ENCODE results near the gene AFF3. TPM values are rescaled to one million over a fixed set of nuclear protein-coding genes. Genes with fewer than 3 reads are reported as not detected.

AFF3 gene
- total and polyA plus RNA-seq, 4 experiments from 2014 or later = 0.63 to 4.6 (median 3.6) TPM

DNA sequence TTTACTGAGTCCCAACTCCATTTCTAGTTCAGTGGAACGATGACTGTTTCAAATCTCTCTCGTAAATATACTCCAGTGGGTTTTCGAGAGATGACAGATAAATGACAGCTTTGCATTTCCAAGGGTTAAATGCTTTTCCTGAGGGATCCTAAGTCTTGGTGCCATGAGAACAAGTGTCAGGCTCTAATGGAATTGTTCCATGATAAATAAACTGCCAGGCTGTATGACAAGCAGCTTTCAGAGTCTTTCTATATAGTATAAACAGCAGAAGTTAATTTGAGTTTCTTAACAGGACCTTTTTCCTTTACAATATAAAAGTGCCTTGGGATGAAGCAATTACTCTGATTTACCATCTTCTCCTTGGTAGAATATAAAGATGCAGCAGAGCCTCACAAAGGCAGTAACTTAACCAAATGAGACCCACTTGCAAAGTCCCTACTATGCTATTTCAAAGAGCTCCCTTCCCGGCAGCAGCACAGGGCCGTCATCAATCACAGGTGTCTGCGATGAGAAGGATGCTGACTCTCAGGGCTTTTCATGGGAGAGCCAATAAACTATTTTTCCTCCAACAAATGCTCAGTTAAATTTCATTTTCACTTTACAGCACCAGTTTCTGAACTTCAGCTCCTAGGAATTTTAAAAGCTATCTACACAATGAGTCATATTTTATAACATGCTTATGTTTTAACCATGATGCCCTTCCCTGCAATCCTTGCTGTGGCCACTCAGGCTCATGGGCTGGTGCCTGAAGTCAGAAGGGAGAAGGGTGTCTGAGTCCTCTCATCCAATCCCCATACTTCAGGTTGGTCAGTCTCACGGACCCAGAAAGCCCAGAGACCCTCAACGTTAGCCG, 123.8 kb downstream of the AFF3 start:
- POLR2A ChIA-PET (ENCODE audit: partially characterized antibody) = no interaction called here
- H3K36me3 Mint-ChIP-seq = no peaks in the 10 kb centered on the region
- DNase-seq = no peak
- H3K9me3 Mint-ChIP-seq = no peaks in the 10 kb centered on the region
- Histone ChIP-seq H3K27me3 (ENCODE audit: insufficient read depth, low read length) (no peaks in the 10 kb centered on the region), H3K4me1 (ENCODE audit: insufficient read depth, low read length) (no peaks in the 10 kb centered on the region), H3K9me3 (ENCODE audit: control insufficient read depth in 1 of 2, low read length in 2 of 2) (no peaks in the 10 kb centered on the region), H3K36me3 (ENCODE audit: insufficient read depth, low read length) (no peaks in the 10 kb centered on the region), H3K4me3 (ENCODE audit: low read length in 2 of 2) (no peak overlapping the region), H3K27ac (ENCODE audit: low read depth, low read length) (no peak overlapping the region)
- no peaks in the 10 kb centered on the region for H3K4me1 Mint-ChIP-seq
- intact Hi-C loops (cut with micrococcal nuclease) = no loop called here
- no peak overlapping the region for H3K4me3 Mint-ChIP-seq
- peaks cover 0 to 4% of the 10 kb centered on the region in 2 donors for H3K27me3 Mint-ChIP-seq
- CTCF ChIA-PET (ENCODE audit: partially characterized antibody) = no interaction called here
- no peak overlapping the region for H3K27ac Mint-ChIP-seq

DNA sequence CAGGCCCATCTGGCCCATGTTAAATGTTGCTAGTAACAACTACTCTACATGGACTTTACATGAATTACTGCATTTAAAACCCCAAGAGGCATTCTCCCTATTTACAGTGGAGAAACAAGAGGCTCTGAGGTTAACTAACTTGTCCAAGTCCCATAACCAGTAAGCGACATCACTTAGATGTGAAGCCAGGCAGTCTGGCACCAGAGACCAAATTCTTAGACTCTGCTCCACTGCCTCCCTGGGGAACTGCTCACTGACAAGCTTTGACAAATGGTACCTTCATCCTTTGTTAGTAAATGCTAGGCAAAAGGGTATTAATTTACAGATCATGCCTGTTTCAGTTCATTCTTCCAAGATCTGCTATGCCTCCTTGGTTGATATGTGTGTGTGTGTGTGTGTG, 124.8 kb downstream of the AFF3 start:
- no peak for DNase-seq
- Histone ChIP-seq H3K36me3 (ENCODE audit: insufficient read depth, low read length) (no peaks in the 10 kb centered on the region), H3K27ac (ENCODE audit: low read depth, low read length) (no peak overlapping the region), H3K4me1 (ENCODE audit: insufficient read depth, low read length) (no peaks in the 10 kb centered on the region), H3K4me3 (ENCODE audit: low read length in 2 of 2) (no peak overlapping the region), H3K27me3 (ENCODE audit: insufficient read depth, low read length) (no peaks in the 10 kb centered on the region), H3K9me3 (ENCODE audit: control insufficient read depth in 1 of 2, low read length in 2 of 2) (no peaks in the 10 kb centered on the region)
- no peaks in the 10 kb centered on the region for H3K4me1 Mint-ChIP-seq
- H3K4me3 Mint-ChIP-seq = no peak overlapping the region
- H3K27me3 Mint-ChIP-seq = peaks cover 0 to 4% of the 10 kb centered on the region in 2 donors
- CTCF ChIA-PET (ENCODE audit: partially characterized antibody) = no interaction called here
- POLR2A ChIA-PET (ENCODE audit: partially characterized antibody) = no interaction called here
- H3K36me3 Mint-ChIP-seq = no peaks in the 10 kb centered on the region
- H3K9me3 Mint-ChIP-seq = no peaks in the 10 kb centered on the region
- H3K27ac Mint-ChIP-seq = no peak overlapping the region
- intact Hi-C loops (cut with micrococcal nuclease) = no loop called here

DNA sequence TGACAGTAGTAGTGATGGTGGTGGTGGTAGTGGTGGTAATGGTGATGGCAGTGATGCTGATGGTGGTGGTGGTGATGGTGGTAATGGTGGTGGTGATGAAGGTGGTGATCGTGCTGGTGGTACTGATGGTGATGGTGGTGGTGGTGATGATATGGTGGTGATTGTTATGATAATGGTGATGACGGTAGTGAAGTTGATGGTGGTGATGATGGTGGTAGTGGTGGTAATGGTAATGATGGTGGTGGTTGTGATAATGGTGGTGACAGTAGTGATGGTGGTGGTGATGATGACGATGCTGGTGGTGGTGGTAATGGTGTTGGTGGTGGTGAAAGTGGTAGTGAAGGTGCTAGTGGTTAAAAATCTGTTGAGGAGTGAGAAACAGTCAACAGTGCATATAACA, 125.6 kb downstream of the AFF3 start:
- no peak for DNase-seq
- CTCF ChIA-PET (ENCODE audit: partially characterized antibody) = no interaction called here
- H3K36me3 ChIP-seq (ENCODE audit: insufficient read depth, low read length) = no peaks in the 10 kb centered on the region
- H3K27me3 ChIP-seq (ENCODE audit: insufficient read depth, low read length) = no peaks in the 10 kb centered on the region
- H3K9me3 Mint-ChIP-seq = no peaks in the 10 kb centered on the region
- peaks cover 0 to 3% of the 10 kb centered on the region in 2 donors for H3K27me3 Mint-ChIP-seq
- no peak overlapping the region for H3K4me3 Mint-ChIP-seq
- no peak overlapping the region for H3K27ac ChIP-seq (ENCODE audit: low read depth, low read length)
- intact Hi-C loops (cut with micrococcal nuclease) = no loop called here
- no peak overlapping the region for H3K4me3 ChIP-seq (ENCODE audit: low read length in 2 of 2)
- H3K9me3 ChIP-seq (ENCODE audit: control insufficient read depth in 1 of 2, low read length in 2 of 2) = no peaks in the 10 kb centered on the region
- H3K27ac Mint-ChIP-seq = no peak overlapping the region
- H3K4me1 ChIP-seq (ENCODE audit: insufficient read depth, low read length) = no peaks in the 10 kb centered on the region
- H3K36me3 Mint-ChIP-seq = no peaks in the 10 kb centered on the region
- H3K4me1 Mint-ChIP-seq = no peaks in the 10 kb centered on the region
- POLR2A ChIA-PET (ENCODE audit: partially characterized antibody) = no interaction called here

DNA sequence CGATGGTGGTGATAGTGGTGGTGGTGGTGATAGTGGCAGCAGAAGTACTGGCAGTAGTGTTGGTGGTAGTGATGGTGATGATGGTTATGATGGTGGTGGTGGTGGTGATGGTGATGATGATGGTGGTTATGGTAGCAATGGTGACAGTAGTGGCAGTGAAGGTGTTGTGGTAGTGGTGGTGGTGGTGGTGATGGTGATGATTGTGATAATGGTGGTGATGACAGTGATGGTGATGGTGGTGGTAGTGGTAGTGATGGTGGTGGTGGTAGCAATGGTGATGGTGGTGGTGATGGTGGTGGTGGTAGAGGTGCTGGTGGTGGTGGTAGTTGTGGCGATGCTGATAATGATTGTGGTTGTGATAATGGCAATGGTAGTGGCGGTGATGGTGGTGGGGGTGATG, 126.5 kb downstream of the AFF3 start:
- Histone ChIP-seq H3K9me3 (ENCODE audit: control insufficient read depth in 1 of 2, low read length in 2 of 2) (no peaks in the 10 kb centered on the region), H3K27ac (ENCODE audit: low read depth, low read length) (no peak overlapping the region), H3K27me3 (ENCODE audit: insufficient read depth, low read length) (no peaks in the 10 kb centered on the region), H3K4me1 (ENCODE audit: insufficient read depth, low read length) (no peaks in the 10 kb centered on the region), H3K36me3 (ENCODE audit: insufficient read depth, low read length) (no peaks in the 10 kb centered on the region), H3K4me3 (ENCODE audit: low read length in 2 of 2) (no peak overlapping the region)
- POLR2A ChIA-PET (ENCODE audit: partially characterized antibody) = no interaction called here
- CTCF ChIA-PET (ENCODE audit: partially characterized antibody) = no interaction called here
- H3K36me3 Mint-ChIP-seq = no peaks in the 10 kb centered on the region
- no peak for DNase-seq
- no peaks in the 10 kb centered on the region for H3K4me1 Mint-ChIP-seq
- H3K27me3 Mint-ChIP-seq = no peaks in the 10 kb centered on the region
- intact Hi-C loops (cut with micrococcal nuclease) = no loop called here
- no peaks in the 10 kb centered on the region for H3K9me3 Mint-ChIP-seq
- no peak overlapping the region for H3K27ac Mint-ChIP-seq
- no peak overlapping the region for H3K4me3 Mint-ChIP-seq

DNA sequence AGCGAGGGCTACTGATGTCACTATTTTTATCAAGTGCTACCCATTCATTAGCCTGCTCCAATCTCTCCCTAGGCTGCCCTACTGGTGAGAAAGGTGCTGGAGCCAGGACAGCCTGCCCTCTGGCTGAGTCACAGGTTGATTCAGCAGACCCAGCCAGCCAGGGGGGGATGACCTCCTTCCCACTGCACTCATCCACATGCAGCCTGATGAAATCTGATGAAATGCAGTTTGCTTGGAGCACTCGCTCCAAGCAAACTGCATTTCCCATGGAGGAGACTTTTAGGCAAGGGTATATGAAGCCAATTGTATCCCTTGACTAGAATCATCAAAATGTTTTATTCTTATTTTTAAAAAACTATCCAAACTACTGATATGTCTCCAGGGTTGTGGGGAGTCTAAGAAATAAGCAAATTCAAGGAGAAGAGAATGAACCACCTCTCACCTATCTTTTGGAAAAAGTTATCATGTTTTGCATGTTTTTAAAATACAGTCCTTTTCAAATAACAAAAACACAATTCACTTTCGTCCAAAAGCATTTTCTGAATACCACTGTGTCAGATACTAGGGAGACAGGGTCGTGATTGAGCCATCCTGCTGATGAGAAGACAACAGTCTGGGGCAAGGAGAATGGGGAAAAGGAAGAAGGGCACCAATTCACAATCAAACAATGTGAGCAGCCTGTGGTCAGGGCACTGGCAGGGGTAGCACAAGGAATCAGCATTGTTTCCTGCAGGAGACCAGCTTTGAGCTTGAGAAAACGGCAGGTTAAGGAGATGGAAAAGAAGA, 128.3 kb downstream of the AFF3 start:
- Mint-ChIP-seq H3K9me3 (no peaks in the 10 kb centered on the region), H3K27ac (no peak overlapping the region), H3K27me3 (no peaks in the 10 kb centered on the region), H3K36me3 (no peaks in the 10 kb centered on the region), H3K4me1 (no peaks in the 10 kb centered on the region), H3K4me3 (no peak overlapping the region)
- intact Hi-C loops (cut with micrococcal nuclease) = no loop called here
- H3K27ac ChIP-seq (ENCODE audit: low read depth, low read length) = no peak overlapping the region
- no peak overlapping the region for H3K4me3 ChIP-seq (ENCODE audit: low read length in 2 of 2)
- no peaks in the 10 kb centered on the region for H3K27me3 ChIP-seq (ENCODE audit: insufficient read depth, low read length)
- H3K4me1 ChIP-seq (ENCODE audit: insufficient read depth, low read length) = no peaks in the 10 kb centered on the region
- DNase-seq = no peak
- H3K36me3 ChIP-seq (ENCODE audit: insufficient read depth, low read length) = no peaks in the 10 kb centered on the region
- ChIA-PET CTCF (ENCODE audit: partially characterized antibody) (interaction anchor here (0.9 kb wide), 1 partner anchor 243 kb away, joined by 3 read pairs; no protein-coding TSS in a partner anchor), POLR2A (ENCODE audit: partially characterized antibody) (no interaction called here)
- no peaks in the 10 kb centered on the region for H3K9me3 ChIP-seq (ENCODE audit: control insufficient read depth in 1 of 2, low read length in 2 of 2)

DNA sequence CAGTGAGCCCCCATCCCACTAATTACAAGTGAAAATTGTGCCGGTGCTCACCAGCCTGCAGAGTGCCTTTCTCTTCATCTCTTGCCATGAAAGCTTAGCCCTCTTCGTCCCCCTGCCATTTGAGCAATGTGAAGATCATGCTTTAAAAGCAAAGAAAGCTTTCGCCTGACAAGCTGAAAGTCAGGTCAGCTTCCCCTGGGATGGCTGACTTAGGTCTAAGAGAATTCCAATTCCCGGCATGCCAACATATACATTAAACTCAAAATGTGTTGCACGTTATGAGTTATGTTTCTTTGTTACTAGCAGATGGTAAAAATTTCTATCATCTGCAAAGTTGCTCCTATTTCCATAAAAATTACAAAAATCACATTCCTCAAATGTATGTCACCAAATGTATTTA, 129.8 kb downstream of the AFF3 start:
- POLR2A ChIA-PET (ENCODE audit: partially characterized antibody) = no interaction called here
- H3K9me3 Mint-ChIP-seq = no peaks in the 10 kb centered on the region
- H3K27me3 Mint-ChIP-seq = peaks cover 0 to 2% of the 10 kb centered on the region in 2 donors
- H3K4me3 Mint-ChIP-seq = no peak overlapping the region
- no peaks in the 10 kb centered on the region for H3K36me3 Mint-ChIP-seq
- Histone ChIP-seq H3K36me3 (ENCODE audit: insufficient read depth, low read length) (no peaks in the 10 kb centered on the region), H3K9me3 (ENCODE audit: control insufficient read depth in 1 of 2, low read length in 2 of 2) (no peaks in the 10 kb centered on the region), H3K27ac (ENCODE audit: low read depth, low read length) (no peak overlapping the region), H3K27me3 (ENCODE audit: insufficient read depth, low read length) (no peaks in the 10 kb centered on the region), H3K4me3 (ENCODE audit: low read length in 2 of 2) (no peak overlapping the region), H3K4me1 (ENCODE audit: insufficient read depth, low read length) (no peaks in the 10 kb centered on the region)
- CTCF ChIA-PET (ENCODE audit: partially characterized antibody) = no interaction called here
- intact Hi-C loops (cut with micrococcal nuclease) = no loop called here
- no peaks in the 10 kb centered on the region for H3K4me1 Mint-ChIP-seq
- DNase-seq = no peak
- H3K27ac Mint-ChIP-seq = no peak overlapping the region

DNA sequence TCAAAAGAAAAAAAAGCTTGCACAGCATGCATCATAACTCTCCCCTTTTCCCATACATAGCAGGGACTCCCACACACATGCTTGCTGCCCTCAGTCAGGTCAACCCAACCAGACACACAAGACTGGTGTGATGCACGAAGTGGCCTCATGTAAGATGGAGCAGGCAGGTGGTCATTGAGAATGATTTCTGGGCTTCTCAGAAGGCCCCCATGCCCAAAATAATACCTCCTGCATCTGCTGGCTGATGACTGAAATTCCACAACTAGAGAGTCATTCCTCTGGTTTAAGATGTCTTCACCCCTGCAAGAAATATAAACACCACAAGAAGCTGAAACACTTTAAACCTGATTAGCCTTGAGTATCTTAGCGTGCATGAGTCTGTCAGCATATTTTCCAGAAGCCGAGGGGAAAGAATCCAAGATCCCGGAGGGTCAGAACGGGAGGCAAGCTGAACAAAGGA, 131.1 kb downstream of the AFF3 start:
- no peak overlapping the region for H3K27ac ChIP-seq (ENCODE audit: low read depth, low read length)
- no peak for DNase-seq
- Mint-ChIP-seq H3K4me3 (no peak overlapping the region), H3K4me1 (no peaks in the 10 kb centered on the region), H3K27me3 (peaks cover 2% of the 10 kb centered on the region in 2 donors), H3K9me3 (no peaks in the 10 kb centered on the region), H3K36me3 (no peaks in the 10 kb centered on the region), H3K27ac (no peak overlapping the region)
- POLR2A ChIA-PET (ENCODE audit: partially characterized antibody) = no interaction called here
- H3K27me3 ChIP-seq (ENCODE audit: insufficient read depth, low read length) = no peaks in the 10 kb centered on the region
- H3K4me3 ChIP-seq (ENCODE audit: low read length in 2 of 2) = no peak overlapping the region
- no peaks in the 10 kb centered on the region for H3K4me1 ChIP-seq (ENCODE audit: insufficient read depth, low read length)
- CTCF ChIA-PET (ENCODE audit: partially characterized antibody) = no interaction called here
- H3K9me3 ChIP-seq (ENCODE audit: control insufficient read depth in 1 of 2, low read length in 2 of 2) = no peaks in the 10 kb centered on the region
- H3K36me3 ChIP-seq (ENCODE audit: insufficient read depth, low read length) = no peaks in the 10 kb centered on the region
- intact Hi-C loops (cut with micrococcal nuclease) = no loop called here

Measured in CD4-positive, alpha-beta memory T cell (primary cell).